HT-29 (cell line): ENCODE results near the gene PCNP. TPM values are rescaled to one million over a fixed set of nuclear protein-coding genes. Genes with fewer than 3 reads are reported as not detected.
"Not testable (repeated sequence)": the region's sequence is repeated elsewhere in the genome, so short reads cannot be mapped to it uniquely, and the experiment has no call there.

Source experiments
- DNase-seq: peaks from one replicate; pipeline ENCODE4 v3.0.0-alpha.2; 2015; ENCODE audit warnings: low spot score
- small RNA-seq: library from RNA; depleted of rRNA; stranded (forward); fragments of <200 nt; gene quantifications from one replicate; pipeline ENCODE3, GENCODE V24; 2014
- total RNA-seq: library from RNA; depleted of rRNA; stranded (reverse); fragments of >200 nt; shearing (Covaris generic); gene quantifications from 2 replicates; pipeline ENCODE4 v1.2.3, GENCODE V29; 2014; rRNA removed

Gene PCNP
- total RNA-seq, 1 experiment from 2014 or later, result 30.6 TPM

DNA sequence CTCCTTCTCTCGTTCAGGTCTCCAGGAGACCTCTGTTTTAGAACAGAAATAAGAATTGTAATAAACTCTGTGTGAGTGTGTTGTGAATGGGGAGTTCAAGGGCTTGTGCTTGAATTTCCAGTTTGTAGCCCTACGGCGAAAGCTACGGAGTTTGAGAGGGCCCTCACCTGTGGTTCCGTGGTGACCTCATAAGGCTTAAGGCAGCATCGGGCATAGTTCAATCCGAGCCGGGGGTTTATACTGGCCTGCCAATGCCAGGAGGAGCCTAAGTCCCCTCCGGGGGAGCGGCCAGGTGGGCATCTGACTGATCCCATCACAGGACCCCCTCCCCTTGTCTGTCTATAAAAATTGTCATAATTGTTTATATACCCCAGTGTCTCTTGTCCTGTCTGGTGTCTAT is 59.2 kb downstream of the PCNP start:
- no peak for DNase-seq

DNA sequence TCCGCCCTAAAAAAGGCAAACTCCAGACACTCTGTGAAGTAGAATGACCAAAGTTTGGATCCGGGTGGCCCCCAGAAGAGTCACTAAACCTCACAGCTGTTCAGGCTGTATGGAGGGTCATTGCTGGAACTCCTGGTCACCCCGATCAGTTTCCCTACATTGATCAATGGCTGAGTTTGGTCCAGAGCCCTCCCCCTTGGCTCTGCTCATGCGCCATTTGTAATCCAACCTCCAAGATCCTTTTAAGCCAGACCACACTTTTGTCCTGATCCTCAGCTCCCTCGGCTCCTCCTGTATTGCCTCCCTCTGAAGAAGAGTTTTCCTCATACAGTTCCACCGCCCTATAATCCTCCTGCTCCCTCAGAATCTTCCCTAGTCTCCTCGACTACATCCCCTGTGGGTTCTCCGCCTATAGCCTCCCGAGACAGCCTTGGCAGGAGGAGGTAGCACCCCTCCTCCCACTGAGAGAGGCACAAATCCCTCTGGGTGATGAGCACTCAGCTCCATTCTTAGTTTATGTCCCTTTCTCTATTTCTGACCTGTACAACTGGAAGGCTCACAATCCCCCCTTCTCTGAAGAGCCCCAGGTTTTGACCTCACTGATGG is 60.7 kb downstream of the PCNP start:
- no peak for DNase-seq

DNA sequence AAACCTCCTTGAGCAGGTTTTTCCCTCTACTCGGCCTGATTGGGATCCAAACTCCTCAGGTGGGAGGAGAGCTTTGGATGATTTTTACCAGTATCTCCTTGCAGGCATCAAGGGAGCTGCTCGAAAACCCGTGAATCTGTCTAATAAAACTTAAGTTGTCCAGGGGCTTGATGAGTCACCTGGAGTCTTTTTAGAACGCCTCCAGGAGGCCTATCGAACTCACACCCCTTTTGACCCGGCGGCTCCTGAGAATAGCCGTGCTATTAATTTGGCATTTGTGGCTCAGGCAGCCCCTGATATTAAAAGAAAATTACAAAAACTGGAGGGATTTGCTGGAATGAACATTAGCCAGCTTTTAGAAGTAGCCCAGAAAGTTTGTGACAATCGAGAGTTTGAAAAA is 61.4 kb downstream of the PCNP start:
- no peak for DNase-seq

DNA sequence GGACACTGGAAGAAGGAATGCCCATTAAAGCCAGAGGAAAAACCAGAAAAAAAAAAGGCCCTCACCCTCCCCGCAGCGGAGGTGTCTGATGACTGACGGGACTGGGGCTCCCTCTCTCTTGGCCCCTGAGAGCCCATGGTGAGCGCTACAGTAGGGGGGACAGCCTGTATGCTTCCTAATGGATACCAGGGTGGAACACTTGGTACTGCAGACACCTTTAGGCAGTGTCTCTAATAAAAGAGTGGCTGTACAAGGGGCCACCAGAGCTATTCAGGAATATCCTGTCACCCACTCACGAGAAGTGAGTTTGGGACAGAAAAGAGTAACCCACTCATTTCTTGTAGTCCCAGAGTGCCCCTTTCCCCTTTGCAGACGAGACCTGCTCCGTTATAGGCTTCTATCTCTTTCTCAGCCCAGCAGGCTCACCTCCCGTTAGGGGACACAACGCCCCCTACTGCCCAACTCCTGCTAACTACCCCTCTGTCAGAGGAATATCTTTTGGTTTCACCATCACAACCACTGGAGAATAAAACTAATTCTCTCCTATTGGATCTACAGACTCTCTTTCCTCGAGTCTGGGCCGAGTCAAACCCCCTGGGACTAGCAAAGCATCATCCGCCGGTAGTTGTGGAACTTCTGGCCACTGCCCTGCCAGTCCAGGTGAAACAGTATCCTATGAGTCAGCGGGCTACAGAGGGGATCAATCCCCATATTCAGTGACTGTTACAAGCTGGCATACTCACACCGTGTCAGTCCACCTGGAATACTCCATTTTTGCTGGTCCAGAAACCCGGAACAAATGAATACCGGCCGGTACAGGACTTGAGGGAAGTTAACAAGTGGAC is 62.2 kb downstream of the PCNP start:
- peak; percentile 70 for DNase-seq

DNA sequence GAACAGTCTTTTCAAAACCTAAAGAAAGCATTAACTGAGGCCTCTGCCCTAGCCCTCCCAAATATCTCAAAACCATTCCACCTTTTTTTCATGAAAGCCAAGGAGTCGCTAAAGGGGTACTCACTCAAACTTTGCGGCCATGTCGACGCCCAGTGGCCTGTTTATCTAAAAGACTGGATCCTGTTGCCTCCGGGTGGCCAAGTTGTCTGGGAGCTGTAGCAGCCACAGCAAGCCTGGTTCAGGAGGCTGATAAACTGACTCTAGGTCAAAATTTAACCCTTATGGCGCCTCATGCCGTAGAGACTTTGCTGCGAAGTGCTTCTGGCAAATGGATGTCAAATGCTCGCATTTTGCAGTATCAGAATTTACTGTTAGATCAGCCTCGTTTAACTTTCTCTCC is 63.5 kb downstream of the PCNP start:
- DNase-seq, result no peak

DNA sequence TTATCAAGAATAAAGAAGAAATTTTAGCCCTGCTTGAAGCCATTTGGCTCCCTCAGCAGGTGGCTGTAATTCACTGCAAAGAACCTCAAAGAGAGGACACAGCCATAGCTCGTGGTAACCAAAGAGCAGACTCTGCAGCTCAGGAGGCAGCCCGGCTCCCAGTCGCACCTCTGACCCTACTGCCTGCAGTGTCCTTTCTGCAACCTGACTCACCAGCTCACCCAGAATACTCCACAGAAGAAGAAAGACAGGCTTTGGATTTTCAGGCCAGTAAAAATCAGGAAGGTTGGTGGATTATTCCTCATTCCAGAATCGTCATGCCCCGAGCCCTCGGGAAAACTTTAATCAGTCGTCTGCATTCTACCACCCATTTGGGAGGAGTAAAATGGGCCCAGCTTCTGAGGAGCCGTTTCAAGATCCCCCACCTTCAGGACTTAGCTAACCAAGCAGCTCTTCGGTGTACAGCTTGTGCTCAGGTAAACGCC is 64.3 kb downstream of the PCNP start:
- DNase-seq, result peak; percentile 21

DNA sequence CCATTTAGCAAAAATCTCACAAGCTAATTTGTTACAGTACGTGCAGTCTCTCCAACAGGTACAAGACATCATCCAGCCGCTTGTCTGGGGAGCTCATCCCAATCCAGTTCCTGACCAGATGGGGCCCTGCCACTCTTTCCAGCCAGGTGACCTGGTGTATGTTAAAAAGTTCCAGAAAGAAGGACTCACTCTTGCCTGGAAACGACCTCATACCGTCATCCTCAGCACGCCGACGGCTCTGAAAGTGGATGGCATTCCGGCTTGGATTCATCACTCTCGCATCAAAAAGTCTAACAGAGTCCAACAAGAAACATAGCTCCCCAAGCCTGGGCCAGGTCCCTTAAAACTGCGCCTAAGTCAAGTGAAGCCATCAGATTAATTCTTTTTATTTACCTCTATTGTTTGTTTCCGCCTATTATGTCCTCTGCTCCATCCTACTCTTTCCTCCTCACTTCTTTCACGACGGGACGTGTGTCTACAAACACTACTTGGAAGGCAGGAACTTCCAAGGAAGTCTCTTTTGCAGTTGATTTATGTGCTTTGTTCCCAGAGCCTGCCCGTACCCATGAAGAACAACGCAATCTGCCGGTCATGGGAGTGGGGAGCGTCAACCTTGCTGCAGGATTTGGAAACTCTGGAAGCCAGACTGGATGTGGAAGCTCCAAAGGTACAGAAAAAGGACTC is 65.4 kb downstream of the PCNP start:
- DNase-seq, result no peak

DNA sequence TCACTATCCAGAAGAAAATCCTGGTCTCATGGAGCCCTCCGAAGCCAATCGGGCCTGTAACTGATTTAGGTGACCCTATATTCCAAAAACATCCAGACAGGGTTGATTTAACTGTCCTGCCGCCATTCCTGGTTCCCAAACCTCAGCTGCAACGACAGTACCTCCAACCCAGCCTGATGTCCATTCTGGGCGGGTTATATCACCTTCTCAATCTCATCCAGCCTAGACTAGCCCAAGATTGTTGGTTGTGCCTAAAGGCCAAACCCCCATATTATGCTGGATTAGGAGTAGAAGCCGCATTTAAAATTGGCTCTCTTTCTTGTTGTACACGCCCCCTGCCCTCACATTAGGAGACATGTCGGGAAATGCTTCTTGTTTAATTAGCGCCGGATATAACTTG is 66.3 kb downstream of the PCNP start:
- DNase-seq, result no peak

DNA sequence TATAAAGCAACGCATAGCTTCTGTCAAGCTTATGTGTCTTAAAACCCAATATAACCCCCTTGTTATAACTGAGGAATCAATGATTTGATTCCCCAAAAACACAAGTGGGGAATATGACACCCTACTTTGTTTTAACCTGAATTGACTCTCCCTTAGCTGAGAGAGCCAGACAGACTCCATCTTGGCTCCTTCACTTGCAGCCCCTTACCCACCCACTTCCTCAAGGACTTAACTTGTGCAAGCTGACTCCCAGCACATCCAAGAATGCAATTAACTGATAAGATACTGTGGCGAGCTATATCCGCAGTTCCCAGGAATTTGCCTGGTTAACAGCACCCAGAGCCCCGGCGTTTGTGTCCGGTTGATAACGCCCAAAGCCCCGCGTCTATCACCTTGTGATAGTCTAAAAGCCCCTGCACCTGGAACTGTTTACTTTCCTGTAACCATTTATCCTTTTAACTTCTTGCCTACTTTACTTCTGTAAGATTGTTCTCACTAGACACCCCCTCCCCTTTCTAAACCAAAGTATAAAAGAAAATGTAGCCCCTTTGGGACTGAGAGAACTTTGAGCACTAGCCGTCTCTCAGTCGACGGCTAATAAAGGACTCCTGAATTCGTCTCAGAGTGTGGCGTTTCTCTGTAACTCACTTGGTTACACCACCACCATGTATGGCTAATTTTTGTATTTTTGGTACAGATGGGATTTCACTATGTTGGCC is 67.6 kb downstream of the PCNP start:
- not testable (repeated sequence) for DNase-seq

DNA sequence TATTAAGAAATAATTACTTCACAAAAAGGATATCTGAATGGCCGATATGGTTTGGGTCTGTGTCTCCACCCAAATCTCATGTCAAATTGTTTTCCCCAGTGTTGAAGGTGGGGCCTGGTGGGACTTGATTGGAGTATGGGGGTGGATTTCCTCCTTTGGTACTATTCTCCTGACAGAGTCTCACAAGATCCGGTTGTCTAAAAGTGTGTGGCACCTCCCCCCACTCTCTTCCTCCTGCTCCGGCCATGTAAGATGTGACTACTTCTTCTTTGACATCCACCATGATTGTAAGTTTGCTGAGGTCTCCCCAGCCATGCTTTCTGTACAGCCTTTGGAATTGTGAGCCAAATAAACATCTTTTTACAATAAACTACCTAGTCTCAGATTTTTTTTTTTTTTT is 68.5 kb downstream of the PCNP start:
- DNase-seq, result no peak

DNA sequence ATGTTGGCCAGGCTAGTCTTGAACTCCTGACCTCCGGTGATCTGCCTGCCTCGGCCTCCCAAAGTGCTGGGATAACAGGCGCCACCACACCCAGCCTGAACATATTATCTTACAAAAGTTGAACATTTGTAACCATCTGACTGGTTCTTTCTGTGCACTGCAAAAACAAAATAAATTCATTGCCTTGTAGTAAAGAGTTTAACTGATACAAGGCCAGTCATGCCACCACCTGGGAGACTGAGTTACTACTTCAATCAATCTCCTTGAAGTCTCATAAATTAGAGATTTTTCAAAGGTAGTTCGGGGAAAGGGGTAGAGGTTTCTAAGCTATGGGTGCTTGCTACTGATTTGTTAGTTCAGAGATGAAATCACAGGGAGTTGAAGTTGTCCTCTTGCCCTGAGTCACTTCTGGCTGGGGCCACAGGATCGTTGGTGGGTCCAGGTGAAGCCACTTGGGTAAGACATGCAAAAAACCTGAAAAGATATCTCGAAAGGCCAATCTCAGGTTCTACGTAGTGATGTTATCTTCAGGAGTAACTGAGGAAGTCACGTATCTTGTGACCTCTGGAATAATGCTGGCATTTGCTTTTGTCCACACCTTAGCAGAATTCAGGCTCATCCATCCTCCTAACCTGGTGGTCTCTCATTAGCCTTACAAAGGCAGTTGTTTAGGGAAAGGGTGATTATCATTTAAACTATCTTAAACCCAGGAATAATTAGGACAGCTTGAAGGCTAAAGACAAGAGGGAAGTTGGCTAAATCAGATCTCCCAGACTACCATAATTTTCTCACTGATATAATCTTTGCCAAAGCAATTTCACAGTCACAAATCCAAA is 69.2 kb downstream of the PCNP start:
- DNase-seq, result no peak

Small RNA genes lying within 50 kb of the gene (small RNA-seq; reads per million reads assigned to genes)
- not detected for gene RF00019
- not detected for gene RNU6-1256P

Other genes with a start within 250 kb of the PCNP start
- gene SENP7, start 61.0 kb upstream of the PCNP start, total RNA-seq, result 0.65 and 2.2 TPM in 2 replicates
- 24.5 and 28.1 TPM in 2 replicates for gene TRMT10C, start 12.3 kb upstream of the PCNP start, total RNA-seq
- 19.2 and 26.0 TPM in 2 replicates for gene ZBTB11, start 103.0 kb downstream of the PCNP start, total RNA-seq
- gene RPL24, start 112.5 kb downstream of the PCNP start, total RNA-seq, result 1,651 and 2,156 TPM in 2 replicates
- 3.3 and 3.4 TPM in 2 replicates for gene CEP97, start 150.4 kb downstream of the PCNP start, total RNA-seq
- 1.5 and 3.3 TPM in 2 replicates for gene NXPE3, start 205.0 kb downstream of the PCNP start, total RNA-seq